Mesendoderm (in vitro differentiated cells): ENCODE data around the gene CPED1.

ENCODE experiments used
- DNase-seq: peaks from one replicate; pipeline ENCODE4 v3.0.0; 2013
- H2AK5ac ChIP-seq: 2 replicates; pipeline ENCODE4 v1.6.1; 2013; ENCODE audit warnings: low read length, inconsistent platforms
- H2BK120ac ChIP-seq: 2 replicates; pipeline ENCODE4 v1.6.1; 2013; ENCODE audit warnings: low read depth, mild to moderate bottlenecking, low read length, moderate library complexity, mixed read lengths
- H2BK15ac ChIP-seq: replicated peaks from 2 replicates; pipeline ENCODE4 v1.6.1; 2013; ENCODE audit warnings: low read depth, mild to moderate bottlenecking, moderate library complexity
- H2BK5ac ChIP-seq: 2 replicates; pipeline ENCODE4 v1.6.1; 2013; ENCODE audit warnings: low read length, inconsistent platforms
- H3K18ac ChIP-seq: 2 replicates; pipeline ENCODE4 v1.6.1; 2013; ENCODE audit warnings: mild to moderate bottlenecking, low read length, mixed read lengths
- H3K23ac ChIP-seq: one replicate; pipeline ENCODE4 v1.6.1; 2013; ENCODE audit warnings: low read length
- H3K27ac ChIP-seq: 2 replicates; pipeline ENCODE4 v1.5.1; 2013; ENCODE audit warnings: low read depth, mild to moderate bottlenecking, inconsistent platforms, low read length, moderate library complexity
- H3K27me3 ChIP-seq: 2 replicates; pipeline ENCODE4 v1.6.1; 2013; ENCODE audit warnings: low read length, control low read depth, mild to moderate bottlenecking, inconsistent platforms; ENCODE audit not compliant: insufficient read depth, poor library complexity
- H3K36me3 ChIP-seq: 2 replicates; pipeline ENCODE4 v1.6.1; 2013; ENCODE audit warnings: low read length, inconsistent platforms; ENCODE audit not compliant: control insufficient read depth, insufficient read depth
- H3K4ac ChIP-seq: one replicate; pipeline ENCODE4 v1.6.1; 2013; ENCODE audit warnings: low read depth, mild to moderate bottlenecking, low read length, moderate library complexity
- H3K4me1 ChIP-seq: 2 replicates; pipeline ENCODE4 v1.6.1; 2013; ENCODE audit warnings: low read depth, low read length, inconsistent platforms; ENCODE audit not compliant: control insufficient read depth
- H3K4me2 ChIP-seq: 2 replicates; pipeline ENCODE4 v1.6.1; 2013; ENCODE audit warnings: low read length
- H3K4me3 ChIP-seq: 2 replicates; pipeline ENCODE4 v1.5.1; 2013; ENCODE audit warnings: mild to moderate bottlenecking, low read length
- H3K56ac ChIP-seq: one replicate; pipeline ENCODE4 v1.6.1; 2013; ENCODE audit warnings: low read length
- H3K79me1 ChIP-seq: 2 replicates; pipeline ENCODE4 v1.6.1; 2013; ENCODE audit warnings: low read length, inconsistent platforms
- H3K79me2 ChIP-seq: 2 replicates; pipeline ENCODE4 v1.6.1; 2013; ENCODE audit warnings: mild to moderate bottlenecking, low read length; ENCODE audit not compliant: control insufficient read depth, insufficient read depth
- H3K9ac ChIP-seq: 2 replicates; pipeline ENCODE4 v1.6.1; 2013; ENCODE audit warnings: low read length, inconsistent platforms
- H4K5ac ChIP-seq: one replicate; pipeline ENCODE4 v1.6.1; 2013; ENCODE audit warnings: low read length
- H4K8ac ChIP-seq: one replicate; pipeline ENCODE4 v1.6.1; 2013; ENCODE audit warnings: low read depth, mild to moderate bottlenecking, control low read depth, low read length, moderate library complexity
- WGBS: extraction: QIAGEN DNeasy Blood & Tissue Kit; methylation state at CpG from one replicate; pipeline ENCODE4 v1.1.7; 2013; ENCODE audit warnings: low lambda C conversion rate, missing lambda C conversion rate; ENCODE audit not compliant: insufficient coverage; ENCODE audit errors: extremely low coverage; 5-methylcytosine and 5-hydroxymethylcytosine counted together

The CPED1 gene

DNA sequence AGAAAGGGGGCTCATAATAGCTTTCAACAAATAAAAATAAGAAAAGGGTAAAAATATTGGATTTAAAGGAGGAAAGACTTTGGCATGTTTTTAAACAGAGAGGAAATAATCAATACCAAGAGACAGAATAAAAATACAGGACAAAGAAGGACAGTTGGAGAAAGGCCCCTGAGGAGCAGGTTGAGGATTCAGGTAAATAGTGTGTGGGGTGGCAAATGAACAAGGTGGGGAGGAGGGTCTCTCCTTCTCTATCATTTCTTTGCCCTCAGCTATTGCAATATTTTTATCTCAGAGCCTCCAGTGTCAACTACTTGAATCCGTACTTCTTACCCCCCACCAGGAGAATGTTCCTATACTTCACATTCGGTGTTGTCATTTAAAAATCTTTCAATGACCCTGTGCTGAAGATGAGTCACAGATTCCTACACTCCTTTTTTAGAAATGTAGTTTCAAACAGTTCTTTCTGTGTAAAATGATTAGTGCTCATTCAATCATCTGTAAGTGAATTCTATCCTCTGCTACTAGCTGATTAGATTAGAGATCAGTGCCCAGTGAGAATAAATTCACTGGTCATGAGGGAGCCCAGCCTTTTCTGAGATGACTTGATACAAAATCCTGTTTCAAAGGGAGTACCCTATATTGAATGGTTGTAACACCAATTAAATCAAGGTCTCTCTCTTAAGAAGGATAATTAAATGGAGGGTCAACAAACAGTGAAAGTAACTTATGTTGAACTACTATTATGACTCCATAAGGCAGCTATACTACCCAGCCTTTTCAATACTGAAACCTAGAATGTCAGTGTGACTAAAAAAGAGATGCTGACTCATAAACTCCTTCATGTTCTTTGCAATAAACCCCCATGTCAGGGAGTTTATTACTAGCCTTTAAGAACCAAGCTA is 289.9 kb downstream of the CPED1 start:
- H3K56ac ChIP-seq: no peak overlapping the region
- no peak overlapping the region for H2BK15ac ChIP-seq
- H3K9ac ChIP-seq: no peak overlapping the region
- no peaks in the 10 kb centered on the region for H3K4me1 ChIP-seq
- no peak overlapping the region for H2AK5ac ChIP-seq
- DNase-seq: peak; percentile 11
- no CpG with 5 or more reads among the region's 2 CpGs for WGBS
- no peak overlapping the region for H2BK120ac ChIP-seq
- no peak overlapping the region for H3K23ac ChIP-seq
- no peak overlapping the region for H3K18ac ChIP-seq
- no peak overlapping the region for H3K27ac ChIP-seq
- H3K79me1 ChIP-seq: no peaks in the 10 kb centered on the region
- H3K4me2 ChIP-seq: no peak overlapping the region
- H2BK5ac ChIP-seq: no peak overlapping the region
- no peak overlapping the region for H4K5ac ChIP-seq
- no peaks in the 10 kb centered on the region for H3K27me3 ChIP-seq
- H3K4ac ChIP-seq: no peak overlapping the region
- no peak overlapping the region for H4K8ac ChIP-seq
- no peaks in the 10 kb centered on the region for H3K79me2 ChIP-seq
- no peaks in the 10 kb centered on the region for H3K36me3 ChIP-seq
- H3K4me3 ChIP-seq: no peak overlapping the region

DNA sequence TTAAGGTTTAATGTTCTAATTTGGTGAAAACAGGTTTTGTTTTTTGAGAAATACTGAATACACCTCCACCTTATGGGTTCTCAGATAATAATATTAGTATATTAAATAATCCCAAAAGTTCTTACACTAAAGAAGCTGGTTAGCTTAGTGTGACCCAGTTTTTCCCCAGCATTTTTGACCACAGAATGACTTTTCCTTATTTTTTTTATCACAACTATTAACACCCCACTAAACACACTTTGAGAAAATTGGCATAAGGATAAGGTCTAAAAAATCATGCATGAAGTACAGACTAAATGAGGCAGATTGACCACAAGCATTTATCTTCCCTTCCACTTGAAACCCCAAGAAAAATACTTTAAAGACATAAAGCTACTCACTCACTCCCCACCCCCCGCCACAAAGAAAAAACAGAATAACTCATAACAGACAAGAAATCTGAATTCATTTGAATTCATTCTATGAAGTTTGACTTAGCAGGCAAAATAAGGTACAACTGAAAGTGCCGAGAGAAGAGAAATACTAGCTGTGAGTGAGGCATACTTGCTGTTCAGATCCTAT is 290.6 kb downstream of the CPED1 start:
- no peaks in the 10 kb centered on the region for H3K36me3 ChIP-seq
- H3K18ac ChIP-seq: no peak overlapping the region
- no peaks in the 10 kb centered on the region for H3K4me1 ChIP-seq
- H2BK120ac ChIP-seq: no peak overlapping the region
- H3K4me2 ChIP-seq: no peak overlapping the region
- H3K4ac ChIP-seq: no peak overlapping the region
- no peak overlapping the region for H4K5ac ChIP-seq
- no peak overlapping the region for H4K8ac ChIP-seq
- no peak overlapping the region for H3K9ac ChIP-seq
- H2BK15ac ChIP-seq: no peak overlapping the region
- no peaks in the 10 kb centered on the region for H3K79me2 ChIP-seq
- no peak for DNase-seq
- H3K79me1 ChIP-seq: no peaks in the 10 kb centered on the region
- no peak overlapping the region for H2BK5ac ChIP-seq
- H2AK5ac ChIP-seq: no peak overlapping the region
- no peaks in the 10 kb centered on the region for H3K27me3 ChIP-seq
- no peak overlapping the region for H3K4me3 ChIP-seq
- no peak overlapping the region for H3K23ac ChIP-seq
- no peak overlapping the region for H3K27ac ChIP-seq
- H3K56ac ChIP-seq: no peak overlapping the region
- no CpG with 5 or more reads among the region's 2 CpGs for WGBS

DNA sequence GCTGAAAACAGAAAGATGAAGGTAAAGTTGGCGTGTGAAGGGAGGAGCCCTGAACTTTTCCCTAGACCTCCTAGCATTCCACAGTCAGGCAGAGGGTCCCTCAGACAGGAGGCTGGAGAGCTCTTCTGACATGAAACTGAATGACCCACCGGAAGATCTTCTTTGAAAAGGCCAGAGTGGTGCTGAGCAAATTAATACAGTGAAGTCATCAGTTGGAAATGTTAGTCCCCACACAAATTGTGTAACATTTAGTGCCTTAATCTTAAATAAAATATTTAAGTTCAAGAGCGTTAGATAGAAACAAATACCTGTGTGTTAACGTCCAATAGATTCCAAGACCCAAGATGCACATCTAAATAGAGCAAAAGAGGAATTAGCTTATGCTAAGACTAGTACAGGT is 291.3 kb downstream of the CPED1 start:
- Histone ChIP-seq H3K9ac (no peak overlapping the region), H4K5ac (no peak overlapping the region), H3K4me1 (no peaks in the 10 kb centered on the region)

DNA sequence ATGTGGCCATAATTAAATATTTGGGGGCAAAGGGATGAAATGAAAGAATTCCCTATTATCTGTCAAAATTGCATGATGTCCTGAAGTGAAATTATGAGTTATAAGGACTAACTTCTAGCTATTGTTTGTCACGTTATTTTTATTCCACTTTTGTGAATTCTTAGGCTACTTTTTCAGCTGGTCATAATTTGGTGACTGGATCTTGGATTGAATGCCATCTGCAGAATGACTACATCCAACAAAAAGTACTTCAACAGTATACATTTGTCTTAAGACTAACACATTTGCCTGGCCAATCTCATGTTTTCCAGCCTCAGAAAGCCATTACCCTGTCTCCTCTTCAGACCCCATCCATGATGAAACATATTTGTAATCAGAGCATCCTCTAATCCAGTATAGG is 292.1 kb downstream of the CPED1 start:
- H3K27ac ChIP-seq: no peak overlapping the region
- no peaks in the 10 kb centered on the region for H3K36me3 ChIP-seq
- H3K79me2 ChIP-seq: no peaks in the 10 kb centered on the region
- H3K79me1 ChIP-seq: no peaks in the 10 kb centered on the region
- no peak overlapping the region for H2BK15ac ChIP-seq
- no peaks in the 10 kb centered on the region for H3K4me1 ChIP-seq
- H4K5ac ChIP-seq: no peak overlapping the region
- no peak overlapping the region for H3K18ac ChIP-seq
- H2BK120ac ChIP-seq: no peak overlapping the region
- no peak overlapping the region for H4K8ac ChIP-seq
- DNase-seq: no peak
- H3K23ac ChIP-seq: no peak overlapping the region
- no peak overlapping the region for H3K56ac ChIP-seq
- H3K9ac ChIP-seq: no peak overlapping the region
- H3K4me2 ChIP-seq: no peak overlapping the region
- H2BK5ac ChIP-seq: no peak overlapping the region
- no peak overlapping the region for H3K4ac ChIP-seq
- H3K27me3 ChIP-seq: no peaks in the 10 kb centered on the region
- H2AK5ac ChIP-seq: no peak overlapping the region
- WGBS: no CpG with 5 or more reads among the region's 1 CpG
- no peak overlapping the region for H3K4me3 ChIP-seq

More for the DNA sequence above, 291.3 kb downstream of the CPED1 start:
- no peak overlapping the region for H2AK5ac ChIP-seq
- DNase-seq: no peak
- H3K18ac ChIP-seq: no peak overlapping the region
- no peak overlapping the region for H3K4me3 ChIP-seq
- H3K36me3 ChIP-seq: no peaks in the 10 kb centered on the region
- no peak overlapping the region for H3K56ac ChIP-seq
- H3K27me3 ChIP-seq: no peaks in the 10 kb centered on the region
- H2BK15ac ChIP-seq: no peak overlapping the region
- no CpG with 5 or more reads among the region's 4 CpGs for WGBS
- H3K79me1 ChIP-seq: no peaks in the 10 kb centered on the region
- H3K4ac ChIP-seq: no peak overlapping the region
- H4K8ac ChIP-seq: no peak overlapping the region
- H2BK5ac ChIP-seq: no peak overlapping the region
- H2BK120ac ChIP-seq: no peak overlapping the region
- no peak overlapping the region for H3K23ac ChIP-seq
- no peak overlapping the region for H3K27ac ChIP-seq
- H3K79me2 ChIP-seq: no peaks in the 10 kb centered on the region
- no peak overlapping the region for H3K4me2 ChIP-seq

DNA sequence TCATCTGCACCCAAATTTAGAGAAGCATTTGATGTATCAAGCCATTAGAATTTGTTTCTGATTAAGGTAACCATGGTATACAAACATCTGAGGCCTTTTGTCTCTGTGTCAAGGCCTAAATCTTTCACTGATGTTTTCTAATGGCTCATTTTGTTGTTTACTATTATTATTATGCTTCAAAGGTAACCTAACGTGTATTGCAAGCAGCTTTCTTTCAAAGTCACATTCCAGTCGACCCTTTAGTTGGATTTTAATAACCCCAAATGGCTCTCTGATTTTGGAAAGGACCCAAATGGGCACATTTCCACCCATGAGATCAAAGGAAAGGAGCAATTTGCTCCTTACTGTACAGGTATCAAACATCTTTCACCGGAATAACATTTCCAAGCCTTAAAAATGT is 293.6 kb downstream of the CPED1 start:
- no peak overlapping the region for H3K4ac ChIP-seq
- no CpG with 5 or more reads among the region's 3 CpGs for WGBS

More for the DNA sequence above, 293.6 kb downstream of the CPED1 start:
- no peak overlapping the region for H3K4me3 ChIP-seq
- no peaks in the 10 kb centered on the region for H3K27me3 ChIP-seq
- no peak overlapping the region for H3K18ac ChIP-seq
- H4K5ac ChIP-seq: no peak overlapping the region
- no peak overlapping the region for H3K27ac ChIP-seq
- H3K4me1 ChIP-seq: no peaks in the 10 kb centered on the region
- H3K79me2 ChIP-seq: no peaks in the 10 kb centered on the region
- H2BK120ac ChIP-seq: no peak overlapping the region
- no peak overlapping the region for H3K4me2 ChIP-seq
- no peak overlapping the region for H2BK5ac ChIP-seq
- no peaks in the 10 kb centered on the region for H3K79me1 ChIP-seq
- no peaks in the 10 kb centered on the region for H3K36me3 ChIP-seq
- H3K23ac ChIP-seq: no peak overlapping the region
- H2BK15ac ChIP-seq: no peak overlapping the region
- H3K56ac ChIP-seq: no peak overlapping the region
- H3K9ac ChIP-seq: no peak overlapping the region
- H4K8ac ChIP-seq: no peak overlapping the region
- no peak for DNase-seq
- H2AK5ac ChIP-seq: no peak overlapping the region
